Gastrocnemius medialis (tissue), 4 donors: ENCODE results near the gene RSBN1L.

ENCODE experiments used
- CTCF ChIP-seq, 5 experiments: fragments of 450-650 bp in 3 of 5; fragments of 200-600 bp in 2 of 5; sonication (generic) in 2 of 5; IDR thresholded peaks in 4 of 5; conservative IDR thresholded peaks in 1 of 5; 1 replicate in 4 of 5; 2 replicates in 1 of 5; pipeline ENCODE4 v1.5.1; 2016 to 2019; ENCODE audit warnings: antibody characterized with exemption in 5 of 5, mild to moderate bottlenecking in 3 of 5, moderate library complexity in 3 of 5
- POLR2A ChIP-seq, 2 donors: fragments of 450-650 bp; IDR thresholded peaks; one replicate each; pipeline ENCODE4 v1.6.1; 2017; ENCODE audit warnings: antibody characterized with exemption in 2 of 2, mild to moderate bottlenecking in 2 of 2, moderate library complexity in 2 of 2

- no peak for TF ChIP-seq CTCF (IDR thresholded peaks at IDR 0.05 in 4 of 5, conservative IDR thresholded peaks at IDR 0.05 in 1 of 5)
- TF ChIP-seq POLR2A (IDR thresholded peaks at IDR 0.05), result no peak
These were observed 2.3 kb upstream of the RSBN1L start for GRCh38 chr7:77693830-77694583.
